WTC11 (cell line): Measurements from ENCODE around the gene SDK2. TPM values are rescaled to one million over a fixed set of nuclear protein-coding genes. Genes with fewer than 3 reads are reported as not detected.

Experiments used
- ATAC-seq: fragments of 200-7000 bp; cut with Tn5 transposase; 2 replicates; pipeline ENCODE4 v1.10.0; 2021; ENCODE audit warnings: mild to moderate bottlenecking, moderate library complexity
- CTCF ChIA-PET: fragments of 300-600 bp; sonication (Branson Sonifier 250); formaldehyde crosslinking; loops from one replicate; lab custom pipeline; 2021; ENCODE audit warnings: antibody characterized with exemption; lab: Charles Lee
- POLR2A ChIA-PET: fragments of 350-600 bp; sonication (Branson Sonifier 250); formaldehyde crosslinking; loops from one replicate; lab custom pipeline; 2021; ENCODE audit warnings: antibody characterized with exemption; lab: Charles Lee
- DNase-seq: peaks from one replicate; pipeline ENCODE4 v3.0.0; 2021; ENCODE audit warnings: low spot score
- H3K27ac Mint-ChIP-seq: 2 replicates; pipeline ENCODE4 v1.8.0; 2021; ENCODE audit warnings: mixed read lengths
- H3K27me3 Mint-ChIP-seq: 2 replicates; pipeline ENCODE4 v1.8.0; 2021; ENCODE audit warnings: low read depth, mild to moderate bottlenecking, moderate library complexity, mixed read lengths
- H3K36me3 Mint-ChIP-seq: 2 replicates; pipeline ENCODE4 v1.8.0; 2021; ENCODE audit warnings: mixed read lengths
- H3K4me1 Mint-ChIP-seq: 2 replicates; pipeline ENCODE4 v1.8.0; 2022; ENCODE audit warnings: mixed read lengths
- H3K4me3 Mint-ChIP-seq: 2 replicates; pipeline ENCODE4 v1.8.0; 2021; ENCODE audit warnings: mild to moderate bottlenecking, moderate library complexity, mixed read lengths
- H3K9me3 Mint-ChIP-seq: 2 replicates; pipeline ENCODE4 v1.8.0; 2021; ENCODE audit warnings: mixed read lengths
- AFF4 ChIP-seq: sonication (generic); formaldehyde crosslinking; IDR thresholded peaks from 2 replicates; pipeline ENCODE4 v1.8.1; 2023; ENCODE audit warnings: mild to moderate bottlenecking, missing genetic modification reagents, borderline replicate concordance
- AR ChIP-seq: fragments of 250-450 bp; sonication (Bioruptor Pico); IDR thresholded peaks from 2 replicates; pipeline ENCODE4 v1.9.0; 2021; ENCODE audit warnings: mild to moderate bottlenecking
- ATF6 ChIP-seq: sonication (generic); formaldehyde crosslinking; IDR thresholded peaks from 2 replicates; pipeline ENCODE4 v1.8.1; 2023; ENCODE audit warnings: mild to moderate bottlenecking, missing genetic modification reagents
- FOXP4 ChIP-seq: sonication (generic); formaldehyde crosslinking; IDR thresholded peaks from 2 replicates; pipeline ENCODE4 v1.8.0; 2022; ENCODE audit warnings: mild to moderate bottlenecking, missing genetic modification reagents
- GTF2I ChIP-seq: fragments of 250-450 bp; sonication (Bioruptor Pico); conservative IDR thresholded peaks from 2 replicates; pipeline ENCODE4 v1.4.0; 2021; ENCODE audit warnings: mild to moderate bottlenecking
- NR1H2 ChIP-seq: sonication (generic); formaldehyde crosslinking; IDR thresholded peaks from 2 replicates; pipeline ENCODE4 v1.9.0; 2021; ENCODE audit warnings: mild to moderate bottlenecking, moderate library complexity, missing genetic modification reagents
- NR3C1 ChIP-seq: sonication (generic); formaldehyde crosslinking; conservative IDR thresholded peaks from 2 replicates; pipeline ENCODE4 v1.8.1; 2023; ENCODE audit warnings: low read depth, mild to moderate bottlenecking, missing genetic modification reagents
- PRRX2 ChIP-seq: fragments of 250-450 bp; sonication (Bioruptor Pico); IDR thresholded peaks from 2 replicates; pipeline ENCODE4 v1.8.0; 2021; ENCODE audit warnings: mild to moderate bottlenecking
- SMAD4 ChIP-seq: sonication (generic); formaldehyde crosslinking; IDR thresholded peaks from 2 replicates; pipeline ENCODE4 v1.8.0; 2022; ENCODE audit warnings: mild to moderate bottlenecking, missing genetic modification reagents
- USF1 ChIP-seq: sonication (generic); formaldehyde crosslinking; IDR thresholded peaks from 2 replicates; pipeline ENCODE4 v1.8.0; 2022; ENCODE audit warnings: mild to moderate bottlenecking, missing genetic modification reagents
- ZBTB43 ChIP-seq: sonication (generic); formaldehyde crosslinking; IDR thresholded peaks from 2 replicates; pipeline ENCODE4 v1.8.1; 2023; ENCODE audit warnings: mild to moderate bottlenecking, missing genetic modification reagents
- total RNA-seq: library from RNA; stranded (reverse); gene quantifications from 3 replicates; pipeline ENCODE4 v1.2.3, GENCODE V29; 2021

Gene SDK2
- total RNA-seq, 1 experiment from 2014 or later = 14.8 TPM

- TF ChIP-seq AFF4 (CRISPR knock-in tag) = no peak
These were observed 225.2 kb downstream of the SDK2 start (continued) for GRCh38 chr17:73419051-73419450.

GRCh38 chr17:73415782-73416181 is 228.5 kb downstream of the SDK2 start:
- Mint-ChIP-seq H3K9me3 (peaks cover 9% of the 10 kb centered on the region), H3K27me3 (no peaks in the 10 kb centered on the region), H3K36me3 (peaks cover 23% of the 10 kb centered on the region), H3K4me3 (no peak overlapping the region), H3K4me1 (0 out of 2 replicates have a peak, but pooled peaks cover 4% of the 10 kb centered on the region), H3K27ac (no peak overlapping the region)
- ChIA-PET POLR2A (interaction anchor here (0.6 kb wide), 1 partner anchor 40 kb away, joined by 3 read pairs; no protein-coding TSS in a partner anchor), CTCF (interaction anchor here (0.7 kb wide), 2 partner anchors 90 to 262 kb away, joined by 3 to 4 read pairs; no protein-coding TSS in a partner anchor)
- DNase-seq (no peak), ATAC-seq (no peak)
- TF ChIP-seq ATF6 (CRISPR knock-in tag) = no peak
- TF ChIP-seq GTF2I (CRISPR knock-in tag) = no peak
- TF ChIP-seq AR (CRISPR knock-in tag) = no peak
- TF ChIP-seq ZBTB43 (CRISPR knock-in tag) = no peak
- no peak for TF ChIP-seq USF1 (CRISPR knock-in tag)
- no peak for TF ChIP-seq FOXP4 (CRISPR knock-in tag)
- TF ChIP-seq PRRX2 (CRISPR knock-in tag) = no peak
- TF ChIP-seq NR3C1 (CRISPR knock-in tag) = no peak
- no peak for TF ChIP-seq NR1H2
- no peak for TF ChIP-seq SMAD4 (CRISPR knock-in tag)
